Measurements from ENCODE around the gene SENP1.

The SENP1 gene

GRCh38 chr12:48061938-48062719, 43.8 kb downstream of the SENP1 start:
- peak; percentile 62 for DNase-seq
- no peak overlapping the region for H2BK5ac ChIP-seq (ENCODE audit: low read length)
- H3K18ac ChIP-seq (ENCODE audit: low read length): no peak overlapping the region
- H4K8ac ChIP-seq (ENCODE audit: low read depth, low read length): no peak overlapping the region
- no peak overlapping the region for H2AK5ac ChIP-seq (ENCODE audit: low read length)
- no peak overlapping the region for H3K4me3 ChIP-seq (ENCODE audit: low read length)
- no peak overlapping the region for H3K9ac ChIP-seq (ENCODE audit: low read length)
- no peaks in the 10 kb centered on the region for H3K79me1 ChIP-seq (ENCODE audit: low read length)
- H3K4ac ChIP-seq (ENCODE audit: low read depth, low read length): no peak overlapping the region
- no peak overlapping the region for H2BK120ac ChIP-seq (ENCODE audit: low read depth, low read length)
- no peaks in the 10 kb centered on the region for H3K4me1 ChIP-seq (ENCODE audit: control insufficient read depth, low read depth, low read length)
- WGBS (ENCODE audit: extremely low coverage, insufficient coverage, low lambda C conversion rate): no CpG with 5 or more reads among the region's 1 CpG
- no peaks in the 10 kb centered on the region for H3K79me2 ChIP-seq (ENCODE audit: control insufficient read depth, insufficient read depth, low read length)
- H3K27me3 ChIP-seq (ENCODE audit: insufficient read depth, low read length, poor library complexity): no peaks in the 10 kb centered on the region
- H3K36me3 ChIP-seq (ENCODE audit: control insufficient read depth, insufficient read depth, low read length): no peaks in the 10 kb centered on the region
- no peak overlapping the region for H3K23ac ChIP-seq (ENCODE audit: low read length)
- no peak overlapping the region for H2BK15ac ChIP-seq (replicated peaks; ENCODE audit: low read depth)
- H3K4me2 ChIP-seq (ENCODE audit: low read length): no peak overlapping the region
- H3K27ac ChIP-seq (ENCODE audit: low read depth, low read length): no peak overlapping the region
- H3K56ac ChIP-seq (ENCODE audit: low read length): no peak overlapping the region
- no peak overlapping the region for H4K5ac ChIP-seq (ENCODE audit: low read length)

DNA sequence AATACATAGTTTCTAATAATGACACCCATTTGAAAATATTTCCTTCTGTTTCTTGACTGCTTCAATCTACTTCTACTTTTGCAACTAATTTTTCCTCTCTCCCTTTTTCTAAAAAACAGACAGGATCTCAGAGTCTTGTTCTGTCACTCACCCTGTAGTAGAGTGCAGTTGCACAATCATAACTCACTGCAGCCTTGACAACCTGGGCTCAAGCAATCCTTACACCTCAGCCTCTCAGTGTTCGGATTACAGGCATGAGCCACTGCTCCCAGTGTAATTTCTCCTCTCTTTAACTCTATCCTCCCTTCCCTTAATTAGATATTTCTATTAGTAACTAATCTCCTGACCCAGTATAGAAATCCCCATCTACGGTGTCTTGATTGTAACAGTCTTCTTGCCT, 45.4 kb downstream of the SENP1 start:
- H3K36me3 ChIP-seq (ENCODE audit: control insufficient read depth, insufficient read depth, low read length): no peaks in the 10 kb centered on the region
- WGBS (ENCODE audit: extremely low coverage, insufficient coverage, low lambda C conversion rate): no CpG with 5 or more reads among the region's 2 CpGs
- H3K4me3 ChIP-seq (ENCODE audit: low read length): no peak overlapping the region
- DNase-seq: no peak
- no peak overlapping the region for H2BK5ac ChIP-seq (ENCODE audit: low read length)
- no peaks in the 10 kb centered on the region for H3K4me1 ChIP-seq (ENCODE audit: control insufficient read depth, low read depth, low read length)
- H3K18ac ChIP-seq (ENCODE audit: low read length): no peak overlapping the region
- no peak overlapping the region for H2BK120ac ChIP-seq (ENCODE audit: low read depth, low read length)
- no peak overlapping the region for H2BK15ac ChIP-seq (replicated peaks; ENCODE audit: low read depth)
- H4K8ac ChIP-seq (ENCODE audit: low read depth, low read length): no peak overlapping the region
- no peak overlapping the region for H3K4me2 ChIP-seq (ENCODE audit: low read length)
- no peak overlapping the region for H2AK5ac ChIP-seq (ENCODE audit: low read length)
- no peaks in the 10 kb centered on the region for H3K79me1 ChIP-seq (ENCODE audit: low read length)
- no peak overlapping the region for H3K27ac ChIP-seq (ENCODE audit: low read depth, low read length)
- no peak overlapping the region for H3K23ac ChIP-seq (ENCODE audit: low read length)
- H3K4ac ChIP-seq (ENCODE audit: low read depth, low read length): no peak overlapping the region
- no peak overlapping the region for H3K9ac ChIP-seq (ENCODE audit: low read length)
- H3K27me3 ChIP-seq (ENCODE audit: insufficient read depth, low read length, poor library complexity): no peaks in the 10 kb centered on the region
- H3K79me2 ChIP-seq (ENCODE audit: control insufficient read depth, insufficient read depth, low read length): no peaks in the 10 kb centered on the region
- H4K5ac ChIP-seq (ENCODE audit: low read length): no peak overlapping the region
- H3K56ac ChIP-seq (ENCODE audit: low read length): no peak overlapping the region

DNA sequence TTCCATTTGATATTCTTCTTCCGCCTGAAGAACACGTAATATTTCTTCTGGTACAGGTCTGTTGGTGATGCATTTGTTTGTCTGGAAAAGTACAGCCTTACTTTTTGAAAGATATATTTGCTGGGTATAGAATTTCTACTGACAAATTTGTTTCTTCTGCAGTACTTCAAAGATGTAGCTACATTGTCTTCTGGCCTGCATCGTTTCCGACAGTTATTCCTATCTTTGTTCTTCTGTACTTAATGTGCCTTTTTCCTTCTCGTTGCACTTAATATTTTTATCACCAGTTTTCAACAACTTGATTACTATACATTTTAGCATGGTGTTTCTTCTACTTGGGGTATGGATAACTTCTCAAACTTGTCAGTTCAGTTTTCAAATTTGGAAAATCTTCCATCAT, 47.1 kb downstream of the SENP1 start:
- no CpG with 5 or more reads among the region's 5 CpGs for WGBS (ENCODE audit: extremely low coverage, insufficient coverage, low lambda C conversion rate)

GRCh38 chr12:48054955-48055821, 50.7 kb downstream of the SENP1 start:
- no peak overlapping the region for H3K4me2 ChIP-seq (ENCODE audit: low read length)
- no peak overlapping the region for H3K56ac ChIP-seq (ENCODE audit: low read length)
- H4K5ac ChIP-seq (ENCODE audit: low read length): no peak overlapping the region
- H3K27me3 ChIP-seq (ENCODE audit: insufficient read depth, low read length, poor library complexity): no peaks in the 10 kb centered on the region
- no peaks in the 10 kb centered on the region for H3K79me2 ChIP-seq (ENCODE audit: control insufficient read depth, insufficient read depth, low read length)
- H4K8ac ChIP-seq (ENCODE audit: low read depth, low read length): no peak overlapping the region
- no peak for DNase-seq
- no peak overlapping the region for H2AK5ac ChIP-seq (ENCODE audit: low read length)
- no peak overlapping the region for H3K27ac ChIP-seq (ENCODE audit: low read depth, low read length)
- no peaks in the 10 kb centered on the region for H3K36me3 ChIP-seq (ENCODE audit: control insufficient read depth, insufficient read depth, low read length)
- H3K79me1 ChIP-seq (ENCODE audit: low read length): no peaks in the 10 kb centered on the region
- no peaks in the 10 kb centered on the region for H3K4me1 ChIP-seq (ENCODE audit: control insufficient read depth, low read depth, low read length)
- H3K9ac ChIP-seq (ENCODE audit: low read length): no peak overlapping the region
- H3K18ac ChIP-seq (ENCODE audit: low read length): no peak overlapping the region
- H3K23ac ChIP-seq (ENCODE audit: low read length): no peak overlapping the region
- H2BK120ac ChIP-seq (ENCODE audit: low read depth, low read length): no peak overlapping the region
- no peak overlapping the region for H3K4ac ChIP-seq (ENCODE audit: low read depth, low read length)
- H2BK5ac ChIP-seq (ENCODE audit: low read length): no peak overlapping the region
- no peak overlapping the region for H2BK15ac ChIP-seq (replicated peaks; ENCODE audit: low read depth)
- H3K4me3 ChIP-seq (ENCODE audit: low read length): no peak overlapping the region
- WGBS (ENCODE audit: extremely low coverage, insufficient coverage, low lambda C conversion rate): no CpG with 5 or more reads among the region's 12 CpGs

More for the DNA sequence above, 47.1 kb downstream of the SENP1 start:
- Histone ChIP-seq H3K79me1 (ENCODE audit: low read length) (no peaks in the 10 kb centered on the region), H3K56ac (ENCODE audit: low read length) (no peak overlapping the region), H2AK5ac (ENCODE audit: low read length) (no peak overlapping the region), H3K4ac (ENCODE audit: low read depth, low read length) (no peak overlapping the region), H3K18ac (ENCODE audit: low read length) (no peak overlapping the region), H3K4me3 (ENCODE audit: low read length) (no peak overlapping the region), H2BK120ac (ENCODE audit: low read depth, low read length) (no peak overlapping the region), H3K27ac (ENCODE audit: low read depth, low read length) (no peak overlapping the region), H2BK5ac (ENCODE audit: low read length) (no peak overlapping the region), H3K23ac (ENCODE audit: low read length) (no peak overlapping the region), H4K5ac (ENCODE audit: low read length) (no peak overlapping the region), H3K79me2 (ENCODE audit: control insufficient read depth, insufficient read depth, low read length) (no peaks in the 10 kb centered on the region), H4K8ac (ENCODE audit: low read depth, low read length) (no peak overlapping the region), H3K36me3 (ENCODE audit: control insufficient read depth, insufficient read depth, low read length) (no peaks in the 10 kb centered on the region), H2BK15ac (replicated peaks; ENCODE audit: low read depth) (no peak overlapping the region), H3K4me2 (ENCODE audit: low read length) (no peak overlapping the region), H3K4me1 (ENCODE audit: control insufficient read depth, low read depth, low read length) (no peaks in the 10 kb centered on the region), H3K9ac (ENCODE audit: low read length) (no peak overlapping the region), H3K27me3 (ENCODE audit: insufficient read depth, low read length, poor library complexity) (no peaks in the 10 kb centered on the region)
- DNase-seq: no peak

DNA sequence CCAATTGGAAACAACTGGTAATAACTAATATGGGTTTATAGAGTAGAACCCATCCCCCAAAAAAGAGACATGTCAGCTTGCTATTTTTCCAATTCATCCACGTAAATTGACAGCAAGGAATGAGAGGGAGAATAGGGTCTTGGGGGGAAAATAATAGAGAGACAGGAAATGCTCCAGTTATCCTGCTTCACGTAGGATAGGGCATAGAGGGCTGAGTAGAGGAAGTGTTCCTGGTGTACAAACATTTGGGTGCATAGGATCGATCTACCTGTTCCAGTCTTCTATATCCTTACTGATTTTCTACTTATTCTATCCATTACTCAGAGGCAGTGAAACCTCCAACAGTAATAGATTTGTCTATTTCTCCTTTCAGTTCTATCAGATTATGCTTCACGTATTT, 52.0 kb downstream of the SENP1 start:
- WGBS (ENCODE audit: extremely low coverage, insufficient coverage, low lambda C conversion rate): no CpG with 5 or more reads among the region's 4 CpGs
- no peak overlapping the region for H3K4ac ChIP-seq (ENCODE audit: low read depth, low read length)
- no peak overlapping the region for H3K23ac ChIP-seq (ENCODE audit: low read length)
- no peak overlapping the region for H3K27ac ChIP-seq (ENCODE audit: low read depth, low read length)
- H3K4me3 ChIP-seq (ENCODE audit: low read length): no peak overlapping the region
- no peaks in the 10 kb centered on the region for H3K27me3 ChIP-seq (ENCODE audit: insufficient read depth, low read length, poor library complexity)
- no peak overlapping the region for H3K56ac ChIP-seq (ENCODE audit: low read length)
- H2AK5ac ChIP-seq (ENCODE audit: low read length): no peak overlapping the region
- H3K18ac ChIP-seq (ENCODE audit: low read length): no peak overlapping the region
- H3K36me3 ChIP-seq (ENCODE audit: control insufficient read depth, insufficient read depth, low read length): no peaks in the 10 kb centered on the region
- no peak overlapping the region for H4K5ac ChIP-seq (ENCODE audit: low read length)
- H4K8ac ChIP-seq (ENCODE audit: low read depth, low read length): no peak overlapping the region
- H2BK15ac ChIP-seq (replicated peaks; ENCODE audit: low read depth): no peak overlapping the region
- no peaks in the 10 kb centered on the region for H3K79me1 ChIP-seq (ENCODE audit: low read length)
- no peak overlapping the region for H3K9ac ChIP-seq (ENCODE audit: low read length)
- no peaks in the 10 kb centered on the region for H3K79me2 ChIP-seq (ENCODE audit: control insufficient read depth, insufficient read depth, low read length)
- no peak overlapping the region for H2BK120ac ChIP-seq (ENCODE audit: low read depth, low read length)
- no peak for DNase-seq
- no peaks in the 10 kb centered on the region for H3K4me1 ChIP-seq (ENCODE audit: control insufficient read depth, low read depth, low read length)
- no peak overlapping the region for H2BK5ac ChIP-seq (ENCODE audit: low read length)
- no peak overlapping the region for H3K4me2 ChIP-seq (ENCODE audit: low read length)

Data from mesendoderm (in vitro differentiated cells).